PC-3 (cell line): Measurements from ENCODE around the gene GCKR. TPM values are rescaled to one million over a fixed set of nuclear protein-coding genes. Genes with fewer than 3 reads are reported as not detected.

Experiments used
- ATAC-seq: fragments of 200-7000 bp; cut with Tn5 transposase; 2 replicates; pipeline ENCODE4 v1.9.1; 2020; ENCODE audit warnings: mild to moderate bottlenecking, moderate library complexity
- BruUV-seq: library from RNA; stranded (reverse); fragments of 400-500 nt; replicated peaks from 2 replicates; lab custom pipeline; 2021; lab: Mats Ljungman, UMichigan
- CTCF ChIA-PET: fragments of 300-600 bp; sonication (Branson Sonifier 250); formaldehyde crosslinking; loops from one replicate; lab custom pipeline; 2022; ENCODE audit warnings: antibody characterized with exemption; lab: Charles Lee
- POLR2A ChIA-PET: fragments of 300-600 bp; sonication (Branson Sonifier 250); formaldehyde crosslinking; loops from one replicate; lab custom pipeline; 2022; ENCODE audit warnings: antibody characterized with exemption; ENCODE audit not compliant: unreplicated experiment; lab: Charles Lee
- DNase-seq: peaks from one replicate; pipeline ENCODE4 v3.0.0-alpha.2; 2015
- H2AFZ ChIP-seq: fragments of 300-600 bp; sonication (generic); 2 replicates; pipeline ENCODE4 v1.6.0; 2016; ENCODE audit warnings: antibody characterized with exemption, low read length
- H3F3A ChIP-seq: fragments of 300-600 bp; sonication (generic); one replicate; pipeline ENCODE4 v1.6.0; 2017; ENCODE audit warnings: antibody characterized with exemption, low read length, control low read depth, mild to moderate bottlenecking; ENCODE audit not compliant: unreplicated experiment
- H3K27ac ChIP-seq: fragments of 300-600 bp; sonication (generic); 2 replicates; pipeline ENCODE4 v1.5.1; 2016; ENCODE audit warnings: mild to moderate bottlenecking, low read length
- H3K27me3 ChIP-seq: fragments of 300-600 bp; sonication (generic); 2 replicates; pipeline ENCODE4 v1.6.1; 2016; ENCODE audit warnings: low read length, mixed read lengths
- H3K36me3 ChIP-seq: fragments of 300-600 bp; sonication (generic); 2 replicates; pipeline ENCODE4 v1.6.1; 2016; ENCODE audit warnings: low read depth, mixed run types, low read length, mixed read lengths
- H3K4me1 ChIP-seq: fragments of 300-600 bp; sonication (generic); 2 replicates; pipeline ENCODE4 v1.5.1; 2016; ENCODE audit warnings: low read length; ENCODE audit not compliant: insufficient read depth
- H3K4me2 ChIP-seq: fragments of 300-600 bp; sonication (generic); 2 replicates; pipeline ENCODE4 v1.6.0; 2016; ENCODE audit warnings: low read length
- H3K4me3 ChIP-seq: fragments of 300-600 bp; sonication (generic); 2 replicates; pipeline ENCODE4 v1.5.1; 2016; ENCODE audit warnings: mild to moderate bottlenecking, low read length, mixed read lengths
- H3K79me2 ChIP-seq: fragments of 300-600 bp; sonication (generic); 2 replicates; pipeline ENCODE4 v1.6.1; 2017; ENCODE audit warnings: low read length, mixed read lengths
- H3K9ac ChIP-seq: fragments of 300-600 bp; sonication (generic); 2 replicates; pipeline ENCODE4 v1.6.0; 2016; ENCODE audit warnings: mild to moderate bottlenecking, low read length
- H3K9me2 ChIP-seq: fragments of 300-600 bp; sonication (generic); replicated peaks from 2 replicates; pipeline ENCODE4 v1.6.1; 2016; ENCODE audit warnings: mixed run types, low read length, mixed read lengths
- H3K9me3 ChIP-seq: fragments of 300-600 bp; sonication (generic); 2 replicates; pipeline ENCODE4 v1.6.1; 2016; ENCODE audit warnings: low read length, mixed read lengths
- H4K20me1 ChIP-seq: fragments of 300-600 bp; sonication (generic); 2 replicates; pipeline ENCODE4 v1.6.1; 2016; ENCODE audit warnings: low read length, mixed read lengths
- CTCF ChIP-seq: fragments of 300-600 bp; sonication (generic); conservative IDR thresholded peaks from 2 replicates; pipeline ENCODE4 v1.5.1; 2017; ENCODE audit warnings: antibody characterized with exemption, low read depth, mild to moderate bottlenecking, low read length
- EZH2 ChIP-seq: fragments of 300-600 bp; sonication (generic); IDR thresholded peaks from one replicate; pipeline ENCODE4 v1.6.1; 2017; ENCODE audit warnings: antibody characterized with exemption, mild to moderate bottlenecking, low read length; ENCODE audit not compliant: unreplicated experiment
- EZH2phosphoT487 ChIP-seq: fragments of 300-600 bp; sonication (generic); IDR thresholded peaks from 2 replicates; pipeline ENCODE4 v1.6.1; 2018; ENCODE audit warnings: mild to moderate bottlenecking, antibody characterized with exemption, low read length, borderline replicate concordance
- intact Hi-C: fragments of 100-400 bp; cut with micrococcal nuclease; formaldehyde crosslinking; loops from 2 replicates; pipeline ENCODE4 v1.9.0; 2023
- total RNA-seq: library from RNA; depleted of rRNA; stranded (reverse); fragments of >200 nt; gene quantifications from 2 replicates; pipeline ENCODE4 v1.2.3, GENCODE V29; 2014

GCKR gene
- total RNA-seq, 1 experiment from 2014 or later: not detected

GRCh38 chr2:27506587-27506986 is 9.9 kb downstream of the GCKR start:
- intact Hi-C loops: no loop called here
- Histone ChIP-seq H3K36me3 (no peaks in the 10 kb centered on the region), H3K9me3 (no peaks in the 10 kb centered on the region), H3K27me3 (no peaks in the 10 kb centered on the region), H3K4me1 (no peaks in the 10 kb centered on the region), H2AFZ (no peak overlapping the region), H3F3A (no peaks in the 10 kb centered on the region), H3K79me2 (no peaks in the 10 kb centered on the region), H3K4me3 (no peak overlapping the region), H4K20me1 (no peaks in the 10 kb centered on the region), H3K4me2 (no peak overlapping the region), H3K9me2 (no peaks in the 10 kb centered on the region), H3K27ac (no peak overlapping the region), H3K9ac (no peak overlapping the region)
- POLR2A ChIA-PET: interaction anchor here (0.6 kb wide), 1 partner anchor 184 kb away, joined by 3 read pairs; the partner anchor contains the start of gene MPV17
- ATAC-seq (no peak), DNase-seq (no peak)
- TF ChIP-seq CTCF (no peak), EZH2 (no peak), EZH2phosphoT487 (no peak)
- CTCF ChIA-PET: no interaction called here
- no TSS peak for BruUV-seq

- H2AFZ ChIP-seq: no peak overlapping the region
- intact Hi-C loops: no loop called here
- TF ChIP-seq CTCF (no peak), EZH2phosphoT487 (no peak), EZH2 (no peak)
- DNase-seq (no peak), ATAC-seq (no peak)
- BruUV-seq: no TSS peak
- H3K9me3 ChIP-seq: no peaks in the 10 kb centered on the region
- H3K4me1 ChIP-seq: no peaks in the 10 kb centered on the region
- no peak overlapping the region for H3K4me3 ChIP-seq
- H3K9ac ChIP-seq: no peak overlapping the region
- H3K4me2 ChIP-seq: no peak overlapping the region
- POLR2A ChIA-PET: interaction anchor here (0.6 kb wide), 1 partner anchor 184 kb away, joined by 3 read pairs; the partner anchor contains the start of gene MPV17
- no peak overlapping the region for H3K27ac ChIP-seq
- H4K20me1 ChIP-seq: no peaks in the 10 kb centered on the region
- no peaks in the 10 kb centered on the region for H3K9me2 ChIP-seq
- H3F3A ChIP-seq: no peaks in the 10 kb centered on the region
- H3K79me2 ChIP-seq: no peaks in the 10 kb centered on the region
- CTCF ChIA-PET: no interaction called here
- no peaks in the 10 kb centered on the region for H3K36me3 ChIP-seq
- H3K27me3 ChIP-seq: no peaks in the 10 kb centered on the region
Observed at GRCh38 chr2:27507293-27507692, 10.7 kb downstream of the GCKR start.

- Histone ChIP-seq H3F3A (no peaks in the 10 kb centered on the region), H3K36me3 (no peaks in the 10 kb centered on the region), H3K4me2 (no peak overlapping the region), H4K20me1 (no peaks in the 10 kb centered on the region), H3K27me3 (no peaks in the 10 kb centered on the region), H3K9ac (no peak overlapping the region), H3K79me2 (no peaks in the 10 kb centered on the region), H3K4me1 (no peaks in the 10 kb centered on the region), H3K4me3 (no peak overlapping the region), H3K9me3 (no peaks in the 10 kb centered on the region), H3K9me2 (no peaks in the 10 kb centered on the region), H2AFZ (no peak overlapping the region), H3K27ac (no peak overlapping the region)
- intact Hi-C loops: no loop called here
- ATAC-seq (no peak), DNase-seq (no peak)
- POLR2A ChIA-PET: no interaction called here
- TF ChIP-seq CTCF (no peak), EZH2 (no peak), EZH2phosphoT487 (no peak)
- CTCF ChIA-PET: interaction anchor here (0.7 kb wide), 1 partner anchor 13 kb away, joined by 6 read pairs; no protein-coding TSS in a partner anchor
- no TSS peak for BruUV-seq
Observed at GRCh38 chr2:27509326-27509725, 12.7 kb downstream of the GCKR start.
